Stimulated activated CD4-positive, alpha-beta T cell treated with anti-CD3 and anti-CD28 coated beads, Interleukin-2, amount 100 ng/mL, for 48 hours (primary cell): Measurements from ENCODE around the gene UBL5.

Experiments
- DNase-seq, 2 donors: peaks; one replicate each; pipeline ENCODE4 v3.0.0-alpha.2; 2020

The UBL5 gene

DNA sequence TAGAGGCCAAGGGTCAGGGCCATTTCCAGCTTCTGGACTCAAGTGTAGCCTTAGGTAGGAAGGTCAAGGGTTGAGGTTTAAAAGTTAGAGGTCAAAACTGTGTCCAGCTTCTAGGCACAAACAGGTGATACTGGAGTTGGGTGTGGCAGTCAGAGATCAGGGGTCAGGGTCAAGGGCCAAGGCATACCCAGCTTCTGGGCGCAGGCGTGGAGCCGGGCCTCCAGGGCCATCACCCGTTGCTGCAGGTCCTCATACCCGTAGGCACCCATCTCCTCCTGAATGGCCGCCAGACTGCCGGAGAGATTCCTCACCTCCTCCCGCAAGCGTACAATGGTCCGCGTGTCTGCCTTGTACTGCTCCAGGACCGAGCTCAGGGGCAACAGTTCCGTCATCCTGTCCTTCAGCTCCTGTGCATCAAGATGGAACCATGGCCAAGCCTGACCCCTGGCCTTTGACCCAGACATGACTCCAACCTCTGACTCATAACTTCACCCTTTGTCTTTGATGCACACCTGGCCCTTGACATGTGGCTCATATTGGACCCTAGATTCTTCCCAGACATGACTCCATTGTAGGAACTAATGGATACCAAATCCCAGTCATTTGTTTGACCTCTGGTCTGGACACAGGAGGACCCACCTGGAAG lies 29.5 kb downstream of the UBL5 start:
- DNase-seq = no peak

GRCh38 chr19:9857920-9858746 lies 30.4 kb downstream of the UBL5 start:
- DNase-seq = no peak

DNA sequence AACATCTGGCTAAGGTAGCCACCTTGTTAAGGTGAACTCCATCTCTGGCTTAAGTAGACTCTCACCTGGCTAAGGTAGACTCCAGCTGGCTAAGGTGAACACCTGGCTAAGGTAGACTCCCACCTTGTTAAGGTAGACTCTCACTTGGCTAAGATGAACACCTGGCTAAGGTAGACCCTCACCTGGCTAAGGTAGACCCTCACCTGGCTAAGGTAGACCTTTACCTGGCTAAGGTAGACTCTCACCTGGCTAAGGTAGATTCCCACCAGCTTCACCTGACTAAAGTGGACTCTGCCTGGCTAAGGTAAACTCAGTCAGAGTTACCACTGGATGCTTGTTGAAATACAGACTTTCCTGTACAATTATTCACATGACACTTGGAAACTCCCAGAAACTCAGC lies 31.0 kb downstream of the UBL5 start:
- DNase-seq = no peak

DNA sequence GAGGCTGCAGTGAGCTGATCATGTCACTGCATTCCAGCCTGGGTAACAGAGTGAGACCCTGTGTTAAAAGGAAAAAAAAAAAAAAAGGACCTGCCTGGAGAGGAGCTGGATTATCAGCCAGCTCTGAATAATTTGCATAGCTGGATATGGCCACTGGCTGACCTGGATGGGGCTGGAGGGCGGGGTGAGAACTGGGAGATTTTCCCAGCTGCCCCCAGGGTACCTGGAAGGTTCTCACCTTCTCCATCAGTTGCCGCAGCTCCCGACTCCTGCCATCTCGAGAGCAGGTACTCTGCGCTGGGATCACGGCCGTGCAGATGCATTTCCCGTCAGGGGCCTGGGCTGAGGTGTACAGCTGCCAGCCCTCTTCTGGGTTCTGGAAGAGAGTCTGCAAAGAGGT lies 32.7 kb downstream of the UBL5 start:
- no peak for DNase-seq

DNA sequence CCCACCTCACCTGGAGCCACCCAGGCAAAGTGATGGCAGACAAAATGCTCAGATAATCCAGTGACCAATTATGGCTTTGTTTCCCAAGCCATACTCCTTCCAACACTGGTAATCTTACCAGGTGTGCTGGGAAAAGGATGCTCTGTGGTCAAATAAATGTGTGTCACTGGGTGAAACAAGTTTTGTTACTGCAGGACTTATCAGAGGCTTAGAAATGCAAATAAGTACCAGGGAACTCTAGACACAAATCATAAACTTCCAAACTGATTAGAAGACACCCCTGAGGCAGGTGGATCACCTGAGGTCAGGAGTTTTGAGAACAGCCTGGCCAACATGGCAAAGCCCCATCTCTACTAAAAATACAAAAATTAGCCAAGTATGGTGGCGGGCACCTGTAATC lies 33.8 kb downstream of the UBL5 start:
- DNase-seq = no peak

DNA sequence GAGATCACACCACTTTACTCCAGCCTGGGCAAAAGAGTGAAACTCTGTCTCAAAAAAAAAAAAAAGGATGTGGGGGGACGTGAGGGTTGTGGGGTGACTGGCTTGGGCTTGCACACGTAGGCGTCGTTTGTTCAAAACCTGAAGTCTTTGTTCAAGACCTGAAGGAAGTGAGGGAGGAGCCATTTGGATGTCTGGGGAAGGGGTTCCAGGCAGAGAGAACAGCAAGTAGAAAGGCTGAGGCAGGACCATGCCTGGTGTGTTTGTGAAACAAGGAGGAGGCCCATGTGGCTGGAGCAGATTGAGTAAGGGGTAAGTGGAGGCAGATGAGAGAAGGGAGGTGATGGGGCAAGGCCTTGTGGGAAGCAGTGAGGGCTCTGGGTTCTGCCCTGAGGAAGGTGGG lies 35.2 kb downstream of the UBL5 start:
- DNase-seq = no peak

DNA sequence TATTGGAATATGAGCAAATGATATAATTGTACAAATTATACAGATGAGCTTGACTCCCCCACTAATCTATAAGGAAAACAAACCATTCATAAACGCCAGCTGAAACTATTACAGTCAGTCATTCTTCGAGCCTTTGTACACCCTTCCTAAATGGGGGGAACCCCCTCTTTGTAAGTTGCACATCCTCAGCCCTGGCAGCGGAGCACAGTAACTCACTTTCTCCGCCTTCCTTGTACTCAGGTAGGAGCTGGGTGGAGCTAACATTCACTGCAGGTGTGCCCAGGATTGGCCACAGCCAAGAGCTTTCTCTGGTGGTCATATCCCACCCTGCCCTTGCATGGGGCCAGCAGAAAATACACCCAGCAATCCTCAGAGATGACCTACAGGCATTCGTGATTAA lies 36.0 kb downstream of the UBL5 start:
- no peak for DNase-seq

DNA sequence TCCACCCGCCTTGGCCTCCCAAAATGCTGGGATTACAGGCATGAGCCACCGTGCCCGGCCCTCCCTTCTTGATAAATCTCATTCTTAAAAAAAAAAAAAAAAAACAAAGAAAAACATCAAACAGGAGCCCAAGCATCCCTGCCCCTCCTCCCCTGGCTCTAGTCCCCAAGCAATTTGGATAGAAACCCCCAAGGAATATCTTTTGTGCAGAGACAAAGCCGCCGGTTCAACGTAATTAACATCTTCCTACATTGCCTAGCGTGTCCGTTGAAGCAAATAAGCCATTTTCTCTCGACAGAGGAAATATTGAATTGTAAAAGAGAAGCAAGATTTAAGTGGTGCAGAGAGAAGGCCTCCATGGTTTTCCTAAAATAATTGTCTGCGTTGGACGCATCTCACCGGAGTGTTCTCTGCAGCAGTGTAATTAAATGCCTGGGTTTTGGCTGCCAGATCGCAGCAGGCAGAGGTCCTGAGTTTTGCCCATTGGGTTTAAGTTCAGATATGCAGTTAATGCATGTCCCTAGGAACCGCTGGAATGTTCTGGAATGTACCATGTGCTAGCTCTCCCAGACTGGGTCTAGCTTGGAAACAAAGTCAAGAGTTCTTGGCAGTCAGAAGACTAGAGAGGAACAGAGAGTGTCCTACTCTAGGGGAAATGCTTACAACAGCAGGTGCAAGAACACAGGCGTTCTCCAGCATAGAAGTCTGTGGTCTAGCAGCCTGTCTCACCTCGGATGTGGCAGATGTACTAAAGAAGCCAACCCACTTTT lies 38.2 kb downstream of the UBL5 start:
- DNase-seq = no peak

DNA sequence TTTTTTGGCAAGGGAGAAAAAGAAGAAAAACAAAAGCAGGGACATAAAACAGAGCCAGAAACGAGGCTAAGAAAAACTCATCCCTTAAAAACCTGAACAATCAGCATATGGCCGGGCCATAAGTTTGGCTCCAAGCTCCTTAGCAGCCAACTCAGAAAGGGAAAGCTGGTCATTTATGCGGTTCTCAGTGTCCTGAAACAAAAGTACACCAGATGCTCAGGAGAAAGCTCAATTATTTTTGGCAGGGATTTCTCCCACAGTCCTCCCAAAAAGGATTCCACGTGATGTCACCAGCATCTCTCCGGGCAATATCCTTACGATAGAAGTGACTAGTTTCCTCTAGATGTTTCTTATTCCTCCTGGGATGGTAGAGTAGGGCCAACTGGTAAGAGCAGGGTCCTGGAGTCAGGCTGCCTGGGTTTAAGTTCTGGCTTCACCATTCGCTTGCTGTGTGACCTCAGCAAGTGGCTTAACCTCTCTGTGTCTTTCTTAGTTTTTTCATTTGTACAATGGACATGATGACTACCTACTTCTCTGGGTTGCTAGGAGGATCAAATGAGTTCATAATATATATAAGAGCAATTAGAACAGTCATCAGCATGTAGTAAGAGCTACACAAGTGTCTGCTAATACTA lies 41.4 kb downstream of the UBL5 start:
- DNase-seq = no peak

DNA sequence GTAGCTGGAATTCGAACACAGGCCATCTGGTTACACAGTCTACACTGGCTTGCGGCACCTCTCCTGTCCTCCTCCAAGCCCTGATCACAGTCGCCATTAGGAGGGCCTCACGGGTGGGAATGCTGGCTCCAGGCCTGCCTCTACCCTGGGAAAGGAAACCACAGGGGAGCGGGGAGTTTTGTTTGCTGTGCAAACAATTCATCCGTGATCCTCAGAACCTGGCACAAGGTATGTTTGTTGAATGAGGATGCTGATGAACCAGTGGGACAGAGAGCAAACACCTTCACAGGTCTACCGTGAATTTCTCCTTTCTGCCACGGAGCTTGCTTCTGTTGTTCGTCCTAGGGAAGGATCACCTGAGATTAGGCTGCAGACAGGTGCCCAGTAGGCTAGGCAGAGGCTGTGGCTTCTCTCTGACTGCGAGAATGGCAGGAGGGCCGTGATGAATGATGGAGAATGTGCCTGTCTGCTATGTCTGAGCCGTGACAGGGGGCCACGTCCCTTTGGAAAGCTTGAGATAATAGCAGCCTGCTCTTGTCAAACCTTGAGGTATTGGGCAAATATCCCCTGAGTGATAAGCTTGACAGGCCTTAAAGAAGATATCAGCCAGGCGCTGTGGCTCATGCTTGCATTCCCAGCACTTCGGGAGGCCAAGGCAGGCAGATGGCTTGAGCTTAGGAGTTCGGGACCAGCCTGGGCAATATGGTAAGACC lies 44.1 kb downstream of the UBL5 start:
- no peak for DNase-seq

DNA sequence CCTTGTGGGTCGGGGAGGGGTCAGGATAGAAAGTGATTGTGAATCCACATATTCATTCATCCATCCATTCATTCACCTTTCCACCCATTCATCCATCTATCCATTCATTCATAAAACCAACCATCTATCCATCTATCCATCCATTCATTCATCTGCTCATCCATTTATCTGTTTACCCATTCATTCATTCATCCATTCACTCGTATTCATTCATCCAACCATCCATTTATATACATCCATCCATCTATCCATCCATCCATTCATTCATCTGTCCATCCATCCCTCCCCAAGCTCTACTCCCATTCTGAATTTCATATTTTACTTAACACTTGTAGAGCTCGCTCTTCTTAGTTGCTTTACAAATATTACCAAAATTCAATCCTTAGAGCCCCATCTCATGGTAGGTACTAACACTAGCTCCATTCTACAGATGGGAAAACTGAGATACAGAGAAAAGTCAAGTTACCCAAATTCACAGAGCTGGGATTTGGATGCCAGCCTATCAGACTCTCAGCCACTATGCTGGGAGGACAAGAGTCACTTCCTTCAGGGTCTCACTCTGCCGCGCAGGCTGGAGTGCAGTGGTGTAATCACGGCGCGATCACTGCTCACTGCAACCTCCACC lies 45.0 kb downstream of the UBL5 start:
- DNase-seq = no peak

- no peak for DNase-seq
Observed at GRCh38 chr19:9875031-9875627, 47.4 kb downstream of the UBL5 start.

- DNase-seq = no peak
Observed at GRCh38 chr19:9875796-9876195, 48.1 kb downstream of the UBL5 start.

DNA sequence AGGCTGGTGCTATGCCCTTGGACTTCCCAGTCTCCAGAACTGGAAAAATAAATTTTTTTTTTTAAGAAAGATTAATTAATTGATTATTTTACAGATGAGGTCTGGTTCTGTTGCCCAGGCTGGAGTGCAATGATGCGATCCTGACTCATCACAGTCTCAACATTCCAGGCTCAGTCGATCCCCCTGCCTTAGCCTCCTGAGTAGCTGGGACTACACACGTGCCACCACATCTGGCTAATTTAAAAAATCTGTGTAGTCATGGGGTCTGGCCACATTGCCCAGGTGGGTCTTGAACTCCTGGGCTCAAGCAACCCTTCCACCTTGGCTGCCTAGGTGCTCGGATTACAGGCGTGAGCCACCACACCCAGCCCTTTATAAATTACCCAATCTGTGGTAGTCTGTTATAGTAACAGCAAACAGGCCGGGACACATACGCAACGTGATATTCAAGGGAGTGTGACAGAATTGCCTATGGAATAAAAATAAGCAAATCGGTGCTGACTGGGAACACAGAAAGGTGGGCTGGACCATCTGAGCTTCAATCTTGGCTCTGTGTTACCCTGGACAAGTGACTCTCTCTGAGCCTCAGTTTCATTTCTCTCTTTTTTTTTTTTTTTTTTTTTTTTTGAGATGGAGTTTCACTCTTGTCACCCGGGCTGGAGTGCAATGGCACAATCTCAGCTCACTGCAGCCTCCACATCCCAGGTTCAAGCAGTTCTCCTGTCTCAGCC lies 50.2 kb downstream of the UBL5 start:
- DNase-seq = no peak

- no peak for DNase-seq
Observed at GRCh38 chr19:9878511-9879196, 50.9 kb downstream of the UBL5 start.
